HG03159 (cell line): ENCODE results near the gene CPHXL2.
A peak's percentile ranks its signal among the peaks of the same experiment; 100 is the strongest.

Experiments
- ATAC-seq: cut with Tn5 transposase; IDR thresholded peaks from one replicate; pipeline ENCODE4 v1.9.1; 2021; ENCODE audit warnings: mild to moderate bottlenecking, moderate library complexity; ENCODE audit not compliant: unreplicated experiment

The CPHXL2 gene

GRCh38 chr16:75676909-75677308, at the start of gene CPHXL2:
Gene CPHXL2 (minus strand): TSS chr16:75677009. CDS start chr16:75676999, 10 bp downstream.
- ATAC-seq = no peak

- ATAC-seq = no peak
These were observed 49.6 kb upstream of the CPHXL2 start, which contains the start of gene CPHXL for GRCh38 chr16:75726390-75726789. Gene CPHXL (minus strand): TSS chr16:75726490. CDS start chr16:75726442, 48 bp downstream.

- ATAC-seq = no peak
These were observed 41.6 kb upstream of the CPHXL2 start for GRCh38 chr16:75718452-75718851.

GRCh38 chr16:75714661-75715060, 37.9 kb upstream of the CPHXL2 start:
- no peak for ATAC-seq

- no peak for ATAC-seq
These were observed 33.5 kb upstream of the CPHXL2 start for GRCh38 chr16:75710344-75710743.

- ATAC-seq = no peak
These were observed 26.5 kb upstream of the CPHXL2 start for GRCh38 chr16:75703306-75703705.

GRCh38 chr16:75702242-75702641, 25.4 kb upstream of the CPHXL2 start:
- ATAC-seq = no peak

- ATAC-seq = no peak
These were observed 24.6 kb upstream of the CPHXL2 start, which contains the start of gene DUXB for GRCh38 chr16:75701361-75701760. Gene DUXB (minus strand): TSS chr16:75701461. CDS start chr16:75701418, 43 bp downstream.

GRCh38 chr16:75697571-75697970, 20.8 kb upstream of the CPHXL2 start:
- ATAC-seq = no peak

- ATAC-seq = no peak
These were observed 18.9 kb upstream of the CPHXL2 start for GRCh38 chr16:75695708-75696107.

- no peak for ATAC-seq
These were observed 10.6 kb upstream of the CPHXL2 start for GRCh38 chr16:75687361-75687760.

GRCh38 chr16:75682308-75682707, 5.5 kb upstream of the CPHXL2 start:
- ATAC-seq = no peak

GRCh38 chr16:75679366-75679765, 2.6 kb upstream of the CPHXL2 start:
- no peak for ATAC-seq

GRCh38 chr16:75667503-75667902, 9.3 kb downstream of the CPHXL2 start:
- no peak for ATAC-seq

GRCh38 chr16:75660726-75661302, 16.0 kb downstream of the CPHXL2 start:
- ATAC-seq = no peak

- no peak for ATAC-seq
These were observed 16.5 kb downstream of the CPHXL2 start for GRCh38 chr16:75660321-75660720.

- no peak for ATAC-seq
These were observed 18.6 kb downstream of the CPHXL2 start for GRCh38 chr16:75658175-75658574.

GRCh38 chr16:75653922-75654321, 22.9 kb downstream of the CPHXL2 start:
- ATAC-seq = no peak

GRCh38 chr16:75648265-75649076, 28.3 kb downstream of the CPHXL2 start:
- peak; percentile 38 for ATAC-seq

GRCh38 chr16:75647492-75648264, 29.1 kb downstream of the CPHXL2 start, which contains the start of the genes KARS1 and TERF2IP:
Gene KARS1 (minus strand): TSS chr16:75647665. CDS start chr16:75647639, 26 bp downstream.
Gene TERF2IP (plus strand): TSS chr16:75647773. CDS start chr16:75647883, 110 bp downstream.
- peak; percentile 83 for ATAC-seq

- peak; percentile 25 for ATAC-seq
These were observed 29.7 kb downstream of the CPHXL2 start for GRCh38 chr16:75647112-75647491.
